ENCODE data around the gene SRRM3.
"Not testable (repeated sequence)": the region's sequence is repeated elsewhere in the genome, so short reads cannot be mapped to it uniquely, and the experiment has no call there.

SRRM3 gene

GRCh38 chr7:76193466-76193865 lies 8.2 kb upstream of the SRRM3 start:
- DNase-seq = no peak

- no peak for DNase-seq
These were observed 7.8 kb upstream of the SRRM3 start for GRCh38 chr7:76193883-76194282.

DNA sequence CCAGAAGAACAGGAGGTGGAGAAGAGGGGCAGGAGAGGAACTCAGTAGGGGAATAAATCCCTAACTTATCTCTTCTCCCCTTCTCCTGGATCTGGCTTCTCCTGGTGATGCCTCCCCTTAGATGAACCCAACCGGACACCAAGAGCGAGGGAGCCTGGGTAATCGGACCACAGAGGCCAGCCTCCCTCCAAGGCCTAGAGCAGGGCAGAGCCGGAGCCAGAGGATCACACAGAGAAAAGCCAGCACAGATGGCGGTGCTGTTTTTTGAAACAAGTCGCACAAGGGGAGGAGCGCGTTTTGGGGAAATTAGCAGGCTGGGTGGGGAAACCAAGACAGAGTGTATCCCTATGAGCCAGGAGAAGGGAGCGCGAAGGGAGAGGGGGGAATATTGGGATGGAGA lies 4.9 kb upstream of the SRRM3 start:
- peak; percentile 60 for DNase-seq

- DNase-seq = no peak
These were observed 3.5 kb upstream of the SRRM3 start for GRCh38 chr7:76198202-76198601.

DNA sequence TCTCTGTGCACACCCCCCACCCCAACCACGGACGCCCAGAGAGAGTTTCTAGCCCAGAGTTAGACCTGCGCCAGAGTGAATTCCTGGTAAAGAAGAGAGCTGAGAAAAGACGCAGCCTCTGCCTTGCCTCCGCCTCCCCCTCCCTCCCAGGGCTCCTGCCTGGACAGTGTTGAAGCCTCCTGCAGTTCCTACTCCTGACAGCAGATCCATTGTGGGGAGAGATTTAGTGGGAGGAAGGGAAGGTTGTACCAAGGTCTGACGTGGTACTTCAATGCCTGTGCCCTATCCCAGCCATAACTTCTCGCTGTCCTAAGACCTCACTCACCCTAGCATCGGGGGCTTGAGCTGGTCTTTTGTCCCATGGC lies 952 bp downstream of the SRRM3 start:
- no peak for DNase-seq

DNA sequence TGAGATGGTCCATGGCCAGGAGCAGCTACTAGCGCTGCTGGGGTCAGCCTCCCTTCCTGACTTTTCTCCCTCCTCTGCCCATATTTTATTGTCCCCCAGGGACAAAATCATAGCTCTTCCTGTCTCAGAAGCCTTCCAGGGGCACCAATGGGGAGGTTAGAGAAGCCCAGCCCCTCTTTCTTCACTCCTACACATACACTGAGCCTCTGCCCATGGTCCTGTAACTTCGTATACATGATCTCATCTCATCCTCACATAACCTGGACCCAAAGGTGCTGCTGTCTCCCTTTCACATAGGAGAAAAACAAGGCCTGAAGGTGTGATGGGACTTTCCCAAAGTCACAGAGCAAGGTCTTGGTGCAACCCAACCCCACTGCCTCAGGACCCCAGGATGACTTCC lies 2.5 kb downstream of the SRRM3 start:
- no peak for DNase-seq

GRCh38 chr7:76206633-76207032 lies 4.9 kb downstream of the SRRM3 start:
- DNase-seq = no peak

GRCh38 chr7:76209310-76209709 lies 7.6 kb downstream of the SRRM3 start:
- DNase-seq = no peak

- DNase-seq = no peak
These were observed 9.5 kb downstream of the SRRM3 start for GRCh38 chr7:76211216-76211615.

DNA sequence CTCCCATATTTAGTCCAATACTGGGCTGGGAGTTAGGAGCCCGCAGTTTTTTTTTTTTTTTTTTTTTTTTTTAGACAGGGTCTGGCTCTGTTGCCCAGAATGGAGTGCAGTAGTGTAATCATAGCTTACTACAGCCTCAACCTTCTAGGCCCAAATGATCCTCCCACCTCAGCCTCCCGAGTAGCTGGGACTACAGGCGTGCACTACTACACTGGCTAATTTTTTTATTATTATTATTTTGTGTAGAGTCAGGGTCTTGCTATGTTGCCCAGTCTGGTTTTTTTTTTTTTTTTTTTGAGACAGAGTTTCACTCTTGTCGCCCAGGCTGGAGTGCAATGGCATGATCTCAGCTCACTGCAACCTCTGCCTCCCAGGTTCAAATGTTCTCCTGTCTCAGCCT lies 13.7 kb downstream of the SRRM3 start:
- DNase-seq = not testable (repeated sequence)

DNA sequence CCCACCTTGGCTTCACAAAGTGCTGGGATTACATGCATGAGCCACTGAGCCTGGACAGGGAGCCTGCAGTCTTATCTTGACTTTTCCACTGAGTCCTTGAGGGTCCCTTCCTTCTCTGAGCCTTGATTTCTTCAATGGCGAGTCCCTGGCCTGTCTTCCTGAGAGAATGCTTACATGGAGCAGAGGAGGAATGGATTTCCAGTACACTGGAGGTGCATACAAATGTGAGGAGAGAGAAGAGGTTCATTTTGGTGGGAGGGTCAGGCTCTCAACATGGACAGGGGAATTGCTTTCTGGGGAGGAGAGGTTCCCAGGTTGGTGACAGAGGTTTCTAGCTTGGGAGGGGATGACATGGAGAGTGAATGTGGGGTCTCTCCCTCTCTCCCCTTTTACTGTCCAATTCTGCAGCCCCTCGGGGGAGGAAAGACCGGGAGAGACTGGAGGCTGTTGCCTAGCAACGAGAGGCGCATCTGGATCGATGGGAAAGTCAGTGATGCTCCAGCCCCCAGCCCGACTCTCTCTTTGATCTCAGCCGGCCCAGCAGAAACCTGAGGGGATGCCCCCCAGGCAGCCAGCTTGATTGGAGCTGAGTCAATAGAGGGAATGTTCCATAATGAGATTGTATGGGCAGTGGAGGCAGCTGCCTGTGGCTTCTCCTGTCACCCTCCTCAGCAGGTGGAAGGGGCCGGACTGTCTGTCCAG lies 14.8 kb downstream of the SRRM3 start:
- DNase-seq = no peak

DNA sequence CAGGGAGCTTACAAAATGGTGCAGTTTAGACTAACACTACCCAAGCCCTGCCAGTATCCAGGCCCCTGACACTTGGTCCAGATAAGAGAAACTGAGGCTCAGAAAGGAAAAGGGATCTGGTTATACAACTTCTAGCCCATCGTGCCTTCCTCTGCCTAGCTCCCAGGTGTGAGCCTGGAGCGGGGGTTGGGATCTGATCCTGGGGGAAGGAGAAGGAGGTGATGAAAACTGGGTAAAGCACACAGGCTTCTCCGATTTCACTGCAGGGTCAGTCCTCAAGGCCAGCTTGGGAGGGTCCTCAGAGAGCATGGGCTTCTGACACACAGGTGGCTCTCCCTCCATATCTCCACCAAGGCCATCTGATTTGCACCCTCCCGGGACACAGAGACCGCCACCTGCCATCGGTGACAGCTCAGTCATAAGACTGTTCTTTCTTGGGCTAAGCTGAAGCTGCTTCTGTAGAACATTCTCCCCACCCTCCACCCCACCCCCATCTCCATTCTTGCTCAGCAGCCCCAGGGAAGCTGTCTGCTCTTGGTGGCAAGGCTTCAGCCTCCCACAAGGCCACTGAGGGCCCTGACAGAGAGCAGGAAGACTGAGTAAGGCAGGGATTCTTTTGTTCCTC lies 16.4 kb downstream of the SRRM3 start:
- no peak for DNase-seq

DNA sequence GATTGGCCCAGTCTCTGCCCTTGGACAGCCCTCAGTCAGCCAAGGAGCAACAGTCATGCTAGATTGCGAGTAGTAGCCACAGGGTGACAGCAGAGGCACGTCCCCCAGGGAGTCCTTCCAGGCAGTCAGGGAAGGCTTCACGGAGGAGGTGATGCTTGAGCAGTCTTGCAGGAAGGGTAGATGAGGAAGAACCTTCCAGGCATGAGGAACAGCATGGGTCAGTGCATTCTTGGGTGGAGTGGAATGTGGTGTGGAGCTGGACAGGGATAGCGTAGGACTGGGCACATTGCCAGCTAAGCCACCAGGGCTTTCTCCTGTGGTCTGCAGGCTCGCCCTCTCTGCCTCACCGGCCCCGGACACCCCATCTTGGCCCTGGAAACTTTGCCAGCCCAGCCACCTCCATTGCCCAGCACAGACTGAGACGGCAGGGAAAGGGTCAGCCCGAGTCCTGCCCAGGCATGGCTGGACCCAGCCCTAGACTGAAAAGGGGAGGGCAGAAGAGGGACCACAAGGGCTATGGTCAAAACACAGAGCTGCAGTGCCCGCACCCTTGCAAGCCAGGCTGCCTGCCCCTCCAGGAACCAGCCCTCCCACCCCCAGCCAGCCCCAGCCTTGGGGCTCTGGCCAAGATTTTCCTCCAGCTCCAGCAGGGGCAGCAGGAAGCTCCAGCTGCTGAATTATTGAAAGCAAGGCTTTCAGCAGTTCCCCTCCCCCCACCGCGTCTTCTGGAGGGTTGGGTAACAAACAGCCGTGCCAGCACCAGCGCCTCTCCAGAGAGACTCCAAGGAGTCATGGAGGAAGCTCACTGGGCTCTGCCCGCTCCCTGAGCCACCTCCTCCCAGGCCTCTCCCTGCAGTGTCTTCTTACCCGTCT lies 18.7 kb downstream of the SRRM3 start:
- DNase-seq = peak; percentile 53

GRCh38 chr7:76222333-76222732 lies 20.6 kb downstream of the SRRM3 start:
- DNase-seq = no peak

GRCh38 chr7:76222839-76223238 lies 21.1 kb downstream of the SRRM3 start:
- no peak for DNase-seq

DNA sequence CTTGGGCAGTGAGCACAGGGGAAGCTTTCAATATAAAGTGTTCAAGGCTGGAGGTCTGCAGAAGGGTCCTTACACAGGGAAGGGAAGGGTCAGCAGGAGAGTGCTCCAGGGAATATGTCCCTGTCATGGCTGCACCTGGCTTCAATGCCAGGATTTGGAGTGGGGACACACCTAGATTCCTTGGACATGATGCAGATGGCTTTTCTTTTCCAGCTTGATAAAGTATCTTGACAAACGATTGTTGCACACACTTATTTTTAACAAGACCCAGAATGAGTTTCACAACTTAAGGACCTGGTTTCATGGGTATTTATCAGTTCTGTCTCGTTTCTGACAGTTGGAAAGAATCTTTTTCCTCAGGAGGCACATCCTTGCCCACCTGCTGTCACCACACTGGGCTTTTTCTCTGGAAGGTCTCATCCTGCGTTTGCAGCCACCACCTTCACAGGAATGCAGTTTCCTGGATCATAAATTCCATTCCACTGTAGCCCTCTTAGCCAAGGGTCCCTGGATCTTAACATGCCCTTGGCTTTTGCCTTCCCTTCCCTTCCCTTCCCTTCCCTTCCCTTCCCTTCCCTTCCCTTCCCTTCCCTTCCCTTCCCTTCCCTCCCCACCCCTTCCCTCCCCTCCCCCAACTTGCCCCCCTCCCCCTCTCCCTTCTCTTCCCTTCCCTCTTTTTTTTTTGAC lies 21.7 kb downstream of the SRRM3 start:
- DNase-seq = no peak

GRCh38 chr7:76224695-76225094 lies 23.0 kb downstream of the SRRM3 start:
- no peak for DNase-seq

DNA sequence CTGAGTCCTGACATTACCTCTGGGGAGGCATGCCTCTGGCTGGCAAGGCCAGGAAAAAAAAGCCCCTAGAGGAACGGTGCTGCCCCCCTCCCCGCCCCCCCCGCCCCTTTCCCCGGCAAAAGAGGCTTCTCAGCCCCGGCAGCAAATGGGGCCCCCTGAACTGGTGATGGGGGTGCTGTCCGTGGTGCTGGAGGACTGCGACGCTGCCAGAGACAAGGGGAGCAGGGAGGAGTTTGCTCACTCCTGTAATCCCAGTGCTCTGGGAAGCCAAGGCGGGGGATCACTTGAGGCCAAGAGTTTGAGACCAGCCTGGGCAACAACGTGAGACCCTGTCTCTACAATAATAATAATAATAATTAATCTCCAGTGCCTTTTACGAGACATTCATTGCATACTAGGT lies 23.7 kb downstream of the SRRM3 start:
- DNase-seq = no peak

GRCh38 chr7:76225951-76226350 lies 24.3 kb downstream of the SRRM3 start:
- no peak for DNase-seq

DNA sequence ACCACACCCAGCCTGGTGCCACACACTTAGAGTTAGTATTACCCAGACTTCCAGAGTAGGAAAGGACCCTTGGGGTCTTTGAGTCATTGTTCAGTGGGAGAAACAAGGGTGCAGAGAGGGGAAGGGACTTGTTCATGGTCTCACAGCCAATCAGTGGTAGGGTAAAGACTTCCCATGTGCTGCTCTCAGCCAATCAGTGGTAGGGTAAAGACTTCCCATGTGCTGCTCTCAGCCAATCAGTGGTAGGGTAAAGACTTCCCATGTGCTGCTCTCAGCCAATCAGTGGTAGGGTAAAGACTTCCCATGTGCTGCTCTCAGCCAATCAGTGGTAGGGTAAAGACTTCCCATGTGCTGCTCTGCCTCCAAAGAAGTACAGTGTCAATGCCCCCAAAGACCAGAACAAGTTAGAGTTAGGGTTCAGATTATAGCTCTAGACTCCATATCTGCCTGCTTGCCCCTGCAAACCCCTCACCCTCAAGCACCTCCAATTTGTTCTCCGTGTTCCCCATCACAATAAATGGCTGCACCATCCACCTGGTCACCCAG lies 25.3 kb downstream of the SRRM3 start:
- DNase-seq = not testable (repeated sequence)

- no peak for DNase-seq
These were observed 28.5 kb downstream of the SRRM3 start for GRCh38 chr7:76230214-76230613.

- DNase-seq = no peak
These were observed 29.4 kb downstream of the SRRM3 start for GRCh38 chr7:76231071-76231470.

GRCh38 chr7:76231583-76231982 lies 29.9 kb downstream of the SRRM3 start:
- no peak for DNase-seq
